Panc1 (cell line): ENCODE data around the gene ANG. TPM values are rescaled to one million over a fixed set of nuclear protein-coding genes. Genes with fewer than 3 reads are reported as not detected.

Experiments
- ATAC-seq: fragments of 200-7000 bp; cut with Tn5 transposase; 2 replicates; pipeline ENCODE4 v1.9.1; 2020; ENCODE audit warnings: mild to moderate bottlenecking, moderate library complexity
- BruUV-seq: library from RNA; stranded (reverse); fragments of 400-500 nt; replicated peaks from 2 replicates; lab custom pipeline; 2021; lab: Mats Ljungman, UMichigan
- CTCF ChIA-PET: fragments of 300-600 bp; sonication (Branson Sonifier 250); formaldehyde crosslinking; loops from one replicate; lab custom pipeline; 2022; ENCODE audit warnings: antibody characterized with exemption; lab: Charles Lee
- POLR2A ChIA-PET: fragments of 300-600 bp; sonication (Branson Sonifier 250); formaldehyde crosslinking; loops from one replicate; lab custom pipeline; 2022; ENCODE audit warnings: antibody characterized with exemption; lab: Charles Lee
- DNase-seq: peaks from one replicate; pipeline ENCODE4 v3.0.0-alpha.2; 2010; ENCODE audit warnings: low read depth, low spot score
- H3K27ac ChIP-seq: 2 replicates; pipeline ENCODE4 v1.5.1; 2011; ENCODE audit warnings: mild to moderate bottlenecking, low read length, inconsistent platforms
- H3K27me3 ChIP-seq: fragments of 200-500 bp; sonication (Bioruptor generic); 2 replicates; pipeline ENCODE4 v1.6.0; 2014; ENCODE audit warnings: low read length, inconsistent platforms; ENCODE audit not compliant: control insufficient read depth, insufficient read depth
- H3K36me3 ChIP-seq: fragments of 200-500 bp; sonication (Bioruptor generic); 2 replicates; pipeline ENCODE4 v1.5.1; 2014; ENCODE audit warnings: inconsistent platforms, mild to moderate bottlenecking, low read length, moderate library complexity; ENCODE audit not compliant: control insufficient read depth, insufficient read depth
- H3K4me1 ChIP-seq: 2 replicates; pipeline ENCODE4 v1.5.1; 2011; ENCODE audit warnings: inconsistent platforms, mild to moderate bottlenecking, low read length, moderate library complexity; ENCODE audit not compliant: control insufficient read depth, insufficient read depth
- H3K4me3 ChIP-seq, 2 experiments: 2 replicates each; pipeline ENCODE4 v1.5.1; 2011 to 2012; ENCODE audit warnings: low read depth in 2 of 2, low read length in 2 of 2, mild to moderate bottlenecking in 2 of 2, inconsistent platforms in 1 of 2, moderate library complexity in 1 of 2
- H3K9me3 ChIP-seq: fragments of 200-500 bp; sonication (Bioruptor generic); 2 replicates; pipeline ENCODE4 v1.5.1; 2014; ENCODE audit warnings: low read depth, mild to moderate bottlenecking, inconsistent platforms, low read length, moderate library complexity; ENCODE audit not compliant: control insufficient read depth, insufficient read depth
- CTCF ChIP-seq: fragments of 450-650 bp; IDR thresholded peaks from 2 replicates; pipeline ENCODE4 v1.5.1; 2017; ENCODE audit warnings: mild to moderate bottlenecking
- POLR2AphosphoS5 ChIP-seq: IDR thresholded peaks from 2 replicates; pipeline ENCODE4 v1.6.1; 2012; ENCODE audit warnings: mild to moderate bottlenecking, low read depth, low read length, moderate library complexity
- REST ChIP-seq, 2 experiments: IDR thresholded peaks; 2 replicates each; pipeline ENCODE4 v1.6.1; 2011 to 2012; ENCODE audit warnings: low read depth in 2 of 2, control low read depth in 1 of 2, low read length in 1 of 2, mild to moderate bottlenecking in 1 of 2, moderate library complexity in 1 of 2; ENCODE audit not compliant: insufficient read depth in 1 of 2
- SIN3A ChIP-seq: IDR thresholded peaks from 2 replicates; pipeline ENCODE4 v1.6.1; 2012; ENCODE audit warnings: low read depth, mild to moderate bottlenecking, low read length, moderate library complexity, borderline replicate concordance; ENCODE audit not compliant: insufficient read depth
- TCF7L2 ChIP-seq: IDR thresholded peaks from 2 replicates; pipeline ENCODE4 v1.6.1; 2011; ENCODE audit warnings: mild to moderate bottlenecking, low read depth, low read length, inconsistent platforms
- in situ Hi-C: cut with HindIII; loops from 2 replicates; pipeline ENCODE4 v1.10.0; 2016; ENCODE audit warnings: low sequenced_read_pairs, low pct_unique_long_range_greater_than_20kb
- intact Hi-C: fragments of 100-400 bp; cut with micrococcal nuclease; formaldehyde crosslinking; loops from one replicate; pipeline ENCODE4 v1.10.0; 2022; ENCODE audit not compliant: unreplicated experiment
- total RNA-seq: library from RNA; stranded (reverse); gene quantifications from one replicate; pipeline ENCODE4 v1.2.1, GENCODE V29; 2021; ENCODE audit not compliant: unreplicated experiment

Gene ANG
- total RNA-seq, 1 experiment from 2014 or later = 1.9 TPM

GRCh38 chr14:20711261-20711660 is 22.7 kb downstream of the ANG start:
- H3K4me1 ChIP-seq = no peaks in the 10 kb centered on the region
- no peak for DNase-seq
- no peak overlapping the region for H3K4me3 ChIP-seq
- H3K36me3 ChIP-seq = no peaks in the 10 kb centered on the region
- CTCF ChIA-PET = no interaction called here
- intact Hi-C loops = no loop called here
- POLR2A ChIA-PET = no interaction called here
- H3K27me3 ChIP-seq = peaks cover 4% of the 10 kb centered on the region
- in situ Hi-C loops = no loop called here
- no peak for ATAC-seq
- H3K27ac ChIP-seq = no peak overlapping the region
- TF ChIP-seq POLR2AphosphoS5 = no peak
- TF ChIP-seq REST (IDR thresholded peaks at IDR 0.05; ENCODE audit: insufficient read depth in 1 of 2, low read depth in 2 of 2, low read length in 1 of 2) = no peak
- no TSS peak for BruUV-seq
- H3K9me3 ChIP-seq = no peaks in the 10 kb centered on the region

GRCh38 chr14:20711685-20712084 is 23.1 kb downstream of the ANG start:
- in situ Hi-C loops (no loop called here), intact Hi-C loops (no loop called here)
- H3K9me3 ChIP-seq = no peaks in the 10 kb centered on the region
- no peak for ATAC-seq
- DNase-seq = no peak
- POLR2A ChIA-PET = no interaction called here
- no peak overlapping the region for H3K4me3 ChIP-seq
- no peak overlapping the region for H3K27ac ChIP-seq
- H3K27me3 ChIP-seq = peaks cover 4% of the 10 kb centered on the region
- no peak for TF ChIP-seq SIN3A
- CTCF ChIA-PET = no interaction called here
- H3K36me3 ChIP-seq = no peaks in the 10 kb centered on the region
- BruUV-seq = no TSS peak
- no peaks in the 10 kb centered on the region for H3K4me1 ChIP-seq

GRCh38 chr14:20712904-20713303 is 24.3 kb downstream of the ANG start:
- no peaks in the 10 kb centered on the region for H3K9me3 ChIP-seq
- in situ Hi-C loops = no loop called here
- no peak for ATAC-seq
- no peaks in the 10 kb centered on the region for H3K4me1 ChIP-seq
- ChIA-PET CTCF (no interaction called here), POLR2A (no interaction called here)
- DNase-seq = no peak
- no TSS peak for BruUV-seq
- intact Hi-C loops = no loop called here
- no peaks in the 10 kb centered on the region for H3K36me3 ChIP-seq
- peaks cover 2% of the 10 kb centered on the region for H3K27me3 ChIP-seq
- no peak overlapping the region for H3K4me3 ChIP-seq
- TF ChIP-seq SIN3A (no peak), POLR2AphosphoS5 (no peak), TCF7L2 (no peak), REST (IDR thresholded peaks at IDR 0.05; ENCODE audit: insufficient read depth in 1 of 2, low read depth in 2 of 2, low read length in 1 of 2) (no peak), CTCF (no peak)
- H3K27ac ChIP-seq = no peak overlapping the region
